B cell (primary cell): Measurements from ENCODE around the gene TEKT5. TPM values are rescaled to one million over a fixed set of nuclear protein-coding genes. Genes with fewer than 3 reads are reported as not detected.

Source experiments
- ATAC-seq: fragments of 200-7000 bp; cut with Tn5 transposase; one replicate; pipeline ENCODE4 v1.10.0; 2021; ENCODE audit warnings: low read depth, mild to moderate bottlenecking, moderate number of reproducible peaks, moderate library complexity
- CTCF ChIA-PET: fragments of 350-600 bp; sonication (Branson Sonifier 250); formaldehyde crosslinking; loops from one replicate; lab custom pipeline; 2021; ENCODE audit warnings: antibody characterized with exemption, inconsistent platforms; lab: Charles Lee
- POLR2A ChIA-PET: fragments of 350-600 bp; sonication (Branson Sonifier 250); formaldehyde crosslinking; loops from one replicate; lab custom pipeline; 2021; ENCODE audit warnings: antibody characterized with exemption; lab: Charles Lee
- DNase-seq: peaks from one replicate; pipeline ENCODE4 v3.0.0; 2013
- H2AFZ ChIP-seq: 2 replicates; pipeline ENCODE4 v1.6.1; 2012; ENCODE audit warnings: mild to moderate bottlenecking, low read depth, low read length; ENCODE audit not compliant: insufficient read depth, poor library complexity, severe bottlenecking
- H3K27ac ChIP-seq, 2 donors: 1 replicate in 1 of 2; 2 replicates in 1 of 2; pipeline ENCODE4 v1.5.1; 2012 to 2013; ENCODE audit warnings: low read length in 2 of 2, mild to moderate bottlenecking in 2 of 2, moderate library complexity in 1 of 2
- H3K27me3 ChIP-seq, 4 experiments: fragments of 200-600 bp in 1 of 4; sonication (generic) in 1 of 4; replicated peaks in 1 of 4; 1 replicate in 2 of 4; 2 replicates in 2 of 4; pipeline versions ENCODE4 v1.6.1 to v1.7.0; 2013 to 2016; ENCODE audit warnings: low read length in 3 of 4, mild to moderate bottlenecking in 2 of 4, mixed read lengths in 1 of 4, moderate library complexity in 1 of 4; ENCODE audit not compliant: insufficient read depth in 4 of 4, control insufficient read depth in 3 of 4; ENCODE audit errors: control extremely low read depth in 1 of 4
- H3K36me3 ChIP-seq, 2 experiments: replicated peaks in 1 of 2; 1 replicate in 1 of 2; 2 replicates in 1 of 2; pipeline versions ENCODE4 v1.6.1 to v1.7.1; 2013; ENCODE audit warnings: low read length in 1 of 2; ENCODE audit not compliant: insufficient read depth in 2 of 2, control insufficient read depth in 1 of 2; ENCODE audit errors: control extremely low read depth in 1 of 2, extremely low read depth in 1 of 2
- H3K4me1 ChIP-seq, 2 donors: fragments of 200-600 bp in 1 of 2; sonication (generic) in 1 of 2; 1 replicate in 1 of 2; 2 replicates in 1 of 2; pipeline versions ENCODE4 v1.5.1 to v1.6.1; 2013 to 2017; ENCODE audit warnings: low read length in 2 of 2; ENCODE audit not compliant: control insufficient read depth in 2 of 2, insufficient read depth in 2 of 2
- H3K4me2 ChIP-seq: replicated peaks from 2 replicates; pipeline ENCODE3; 2012; ENCODE audit warnings: mild to moderate bottlenecking, low read depth, low read length; ENCODE audit not compliant: poor library complexity, severe bottlenecking
- H3K4me3 ChIP-seq, 5 experiments: fragments of 200-600 bp in 1 of 5; sonication (generic) in 1 of 5; 1 replicate in 3 of 5; 2 replicates in 2 of 5; pipeline versions ENCODE4 v1.5.1 to v1.7.0; 2011 to 2016; ENCODE audit warnings: low read length in 4 of 5, mild to moderate bottlenecking in 4 of 5, low read depth in 2 of 5, control low read depth in 1 of 5, moderate library complexity in 1 of 5; ENCODE audit not compliant: insufficient read depth in 1 of 5; ENCODE audit errors: control extremely low read depth in 1 of 5, extremely low read depth in 1 of 5
- H3K79me2 ChIP-seq: fragments of 200-600 bp; sonication (generic); one replicate; pipeline ENCODE4 v1.6.0; 2016; ENCODE audit warnings: low read length; ENCODE audit not compliant: control insufficient read depth, insufficient read depth
- H3K9ac ChIP-seq: fragments of 200-600 bp; sonication (generic); 2 replicates; pipeline ENCODE4 v1.6.1; 2017; ENCODE audit warnings: mild to moderate bottlenecking, low read length, moderate library complexity
- H3K9me3 ChIP-seq, 3 donors: one replicate each; pipeline versions ENCODE4 v1.6.1 to v1.7.1; 2013; ENCODE audit warnings: low read length in 2 of 3; ENCODE audit not compliant: control insufficient read depth in 2 of 3, insufficient read depth in 1 of 3; ENCODE audit errors: control extremely low read depth in 1 of 3
- H4K20me1 ChIP-seq: 2 replicates; pipeline ENCODE4 v1.6.0; 2012; ENCODE audit warnings: mild to moderate bottlenecking, low read length; ENCODE audit not compliant: insufficient read depth, control insufficient read depth, poor library complexity, severe bottlenecking
- H3K27ac Mint-ChIP-seq: one replicate; pipeline ENCODE4 v1.8.0; 2021; ENCODE audit warnings: mixed read lengths
- H3K27me3 Mint-ChIP-seq: one replicate; pipeline ENCODE4 v1.8.0; 2021; ENCODE audit warnings: mixed read lengths
- H3K4me1 Mint-ChIP-seq: one replicate; pipeline ENCODE4 v1.8.0; 2021; ENCODE audit warnings: mixed read lengths
- H3K4me3 Mint-ChIP-seq: one replicate; pipeline ENCODE4 v1.8.0; 2021; ENCODE audit warnings: mixed read lengths
- H3K9me3 Mint-ChIP-seq: one replicate; pipeline ENCODE4 v1.8.0; 2022; ENCODE audit warnings: mixed read lengths; ENCODE audit not compliant: insufficient read depth
- CTCF ChIP-seq: fragments of 200-600 bp; IDR thresholded peaks from one replicate; pipeline ENCODE4 v1.8.0; 2022; ENCODE audit warnings: antibody characterized with exemption, mild to moderate bottlenecking
- EZH2 ChIP-seq: IDR thresholded peaks from 2 replicates; pipeline ENCODE4 v1.6.1; 2012; ENCODE audit warnings: borderline replicate concordance, low read depth, mild to moderate bottlenecking, moderate library complexity, low read length; ENCODE audit not compliant: insufficient read depth, poor library complexity, severe bottlenecking
- WGBS: methylation state at CpG from one replicate; pipeline ENCODE4 v1.1.5; 2013; ENCODE audit warnings: missing lambda C conversion rate; ENCODE audit not compliant: insufficient coverage; 5-methylcytosine and 5-hydroxymethylcytosine counted together
- intact Hi-C: fragments of 100-400 bp; cut with micrococcal nuclease; formaldehyde crosslinking; loops from one replicate; pipeline ENCODE4 v1.10.0; 2022
- polyA plus RNA-seq: library from polyadenylated mRNA; depleted of rRNA; stranded (reverse); fragments of >200 nt; gene quantifications from 2 replicates; pipeline ENCODE4 v1.2.3, GENCODE V29; 2012
- total RNA-seq, 2 donors: library from RNA; stranded (reverse); fragments of 120-200 nt in 1 of 2; gene quantifications; 1 replicate in 1 of 2; 2 replicates in 1 of 2; pipeline versions ENCODE4 v1.2.3 to v1.2.4, GENCODE V29; 2013 to 2022

TEKT5 gene
- total and polyA plus RNA-seq, 2 donors (not counting 1 experiment from before 2014, with no cell fraction given): 0.42 to 0.57 TPM

- H3K79me2 ChIP-seq: no peaks in the 10 kb centered on the region
- no peak overlapping the region for H3K27ac ChIP-seq
- H4K20me1 ChIP-seq: no peaks in the 10 kb centered on the region
- intact Hi-C loops: no loop called here
- Mint-ChIP-seq H3K27ac (no peak overlapping the region), H3K4me3 (no peak overlapping the region), H3K4me1 (no peaks in the 10 kb centered on the region), H3K9me3 (peaks cover 6% of the 10 kb centered on the region), H3K27me3 (peaks cover 3% of the 10 kb centered on the region)
- ATAC-seq (no peak), DNase-seq (no peak)
- no peak overlapping the region for H3K9ac ChIP-seq
- CTCF ChIA-PET: no interaction called here
- POLR2A ChIA-PET: no interaction called here
- no peak overlapping the region for H2AFZ ChIP-seq
- no peaks in the 10 kb centered on the region for H3K36me3 ChIP-seq
- no peak overlapping the region for H3K4me2 ChIP-seq
- H3K4me3 ChIP-seq: no peak overlapping the region
- H3K4me1 ChIP-seq: no peaks in the 10 kb centered on the region
- TF ChIP-seq CTCF (no peak), EZH2 (no peak)
- WGBS: no CpG with 5 or more reads among the region's 4 CpGs
- no peaks in the 10 kb centered on the region for H3K27me3 ChIP-seq
- H3K9me3 ChIP-seq: peaks cover 0 to 6% (median 0%) of the 10 kb centered on the region in 3 donors
Observed at GRCh38 chr16:10671729-10672128, 23.0 kb downstream of the TEKT5 start.

GRCh38 chr16:10669791-10670190 lies 24.9 kb downstream of the TEKT5 start:
- Histone ChIP-seq H3K4me1 (no peaks in the 10 kb centered on the region), H3K27ac (no peak overlapping the region), H3K79me2 (no peaks in the 10 kb centered on the region), H3K4me3 (no peak overlapping the region), H3K9ac (no peak overlapping the region), H3K9me3 (peaks cover 0 to 6% (median 0%) of the 10 kb centered on the region in 3 donors), H3K36me3 (no peaks in the 10 kb centered on the region), H3K27me3 (no peaks in the 10 kb centered on the region), H4K20me1 (no peaks in the 10 kb centered on the region), H2AFZ (no peak overlapping the region), H3K4me2 (no peak overlapping the region)
- no peak for DNase-seq
- ATAC-seq: no peak
- Mint-ChIP-seq H3K4me3 (no peak overlapping the region), H3K4me1 (no peaks in the 10 kb centered on the region), H3K27me3 (peaks cover 3% of the 10 kb centered on the region), H3K27ac (no peak overlapping the region), H3K9me3 (peaks cover 6% of the 10 kb centered on the region)
- WGBS: no CpG with 5 or more reads among the region's 4 CpGs
- ChIA-PET CTCF (interaction anchor here (0.6 kb wide), 1 partner anchor 203 kb away, joined by 4 read pairs; no protein-coding TSS in a partner anchor), POLR2A (no interaction called here)
- intact Hi-C loops: no loop called here
- TF ChIP-seq CTCF: no peak
- no peak for TF ChIP-seq EZH2
